EH (cell line): ENCODE data around the gene PSMB3.
"Not testable (repeated sequence)": the region's sequence is repeated elsewhere in the genome, so short reads cannot be mapped to it uniquely, and the experiment has no call there.

Experiments
- DNase-seq: peaks from one replicate; pipeline ENCODE4 v3.0.0-alpha.2; 2015; ENCODE audit warnings: low read depth

Gene PSMB3

DNA sequence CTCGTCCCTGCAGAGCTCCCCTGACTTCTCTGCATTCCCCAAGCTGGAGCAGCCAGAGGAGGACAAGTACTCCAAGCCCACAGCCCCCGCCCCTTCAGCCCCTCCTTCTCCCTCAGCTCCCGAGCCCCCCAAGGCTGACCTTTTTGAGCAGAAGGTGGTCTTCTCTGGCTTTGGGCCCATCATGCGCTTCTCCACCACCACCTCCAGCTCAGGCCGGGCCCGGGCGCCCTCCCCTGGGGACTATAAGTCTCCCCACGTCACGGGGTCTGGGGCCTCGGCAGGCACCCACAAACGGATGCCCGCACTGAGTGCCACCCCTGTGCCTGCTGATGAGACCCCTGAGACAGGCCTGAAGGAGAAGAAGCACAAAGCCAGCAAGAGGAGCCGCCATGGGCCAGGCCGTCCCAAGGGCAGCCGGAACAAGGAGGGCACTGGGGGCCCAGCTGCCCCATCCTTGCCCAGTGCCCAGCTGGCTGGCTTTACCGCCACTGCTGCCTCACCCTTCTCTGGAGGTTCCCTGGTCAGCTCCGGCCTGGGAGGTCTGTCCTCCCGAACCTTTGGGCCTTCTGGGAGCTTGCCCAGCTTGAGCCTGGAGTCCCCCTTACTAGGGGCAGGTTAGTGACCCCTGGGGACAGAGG is 36.1 kb upstream of the PSMB3 start:
- DNase-seq, result no peak

DNA sequence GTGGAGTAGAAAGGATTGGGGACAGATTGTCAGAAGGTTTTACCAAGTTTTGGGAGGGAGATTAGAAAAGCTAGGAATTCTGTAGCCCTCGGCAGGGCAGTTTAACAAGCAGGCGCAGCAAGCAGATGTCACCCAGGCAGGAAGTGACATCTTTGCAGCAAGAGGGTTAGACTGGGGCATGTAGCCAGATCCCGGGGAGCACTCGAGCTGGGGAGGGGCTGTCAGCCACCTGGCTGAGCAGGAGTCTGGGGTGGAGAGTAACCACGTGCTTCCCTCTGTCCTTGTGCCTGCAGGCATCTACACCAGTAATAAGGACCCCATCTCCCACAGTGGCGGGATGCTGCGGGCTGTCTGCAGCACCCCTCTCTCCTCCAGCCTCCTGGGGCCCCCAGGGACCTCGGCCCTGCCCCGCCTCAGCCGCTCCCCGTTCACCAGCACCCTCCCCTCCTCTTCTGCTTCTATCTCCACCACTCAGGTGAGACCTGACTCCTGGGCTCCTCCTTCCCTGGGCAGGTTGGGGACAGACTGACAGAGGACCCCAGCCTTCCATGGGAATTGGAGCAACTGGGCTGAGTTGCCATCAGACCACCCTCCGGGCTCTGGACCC is 35.3 kb upstream of the PSMB3 start:
- DNase-seq, result no peak

DNA sequence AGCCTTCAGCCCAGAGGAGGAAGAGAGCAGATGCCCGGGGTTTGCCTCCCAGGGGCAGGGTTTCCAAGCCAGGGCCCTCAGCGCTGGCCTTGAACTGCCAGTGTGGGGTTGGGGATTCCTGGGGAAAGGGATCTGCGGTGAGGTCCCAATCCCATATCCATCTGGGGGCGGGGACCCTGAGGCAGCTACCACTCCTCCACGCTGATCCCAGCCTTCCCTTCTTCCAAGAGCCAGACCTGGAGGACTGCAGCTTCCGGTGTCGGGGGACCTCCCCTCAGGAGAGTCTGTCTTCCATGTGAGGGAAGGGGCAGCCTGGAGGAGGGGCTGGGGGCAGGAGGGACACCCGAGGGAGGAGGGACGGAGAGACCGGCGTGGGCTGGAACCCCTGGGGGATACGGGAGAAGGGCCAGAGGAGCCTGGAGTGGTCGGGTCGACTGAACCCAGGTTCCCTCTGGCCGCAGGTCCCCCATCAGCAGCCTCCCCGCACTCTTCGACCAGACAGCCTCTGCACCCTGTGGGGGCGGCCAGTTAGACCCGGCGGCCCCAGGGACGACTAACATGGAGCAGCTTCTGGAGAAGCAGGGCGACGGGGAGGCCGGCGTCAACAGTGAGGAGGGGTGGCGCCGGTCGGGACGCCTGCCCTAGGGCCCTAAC is 33.1 kb upstream of the PSMB3 start:
- DNase-seq, result no peak

DNA sequence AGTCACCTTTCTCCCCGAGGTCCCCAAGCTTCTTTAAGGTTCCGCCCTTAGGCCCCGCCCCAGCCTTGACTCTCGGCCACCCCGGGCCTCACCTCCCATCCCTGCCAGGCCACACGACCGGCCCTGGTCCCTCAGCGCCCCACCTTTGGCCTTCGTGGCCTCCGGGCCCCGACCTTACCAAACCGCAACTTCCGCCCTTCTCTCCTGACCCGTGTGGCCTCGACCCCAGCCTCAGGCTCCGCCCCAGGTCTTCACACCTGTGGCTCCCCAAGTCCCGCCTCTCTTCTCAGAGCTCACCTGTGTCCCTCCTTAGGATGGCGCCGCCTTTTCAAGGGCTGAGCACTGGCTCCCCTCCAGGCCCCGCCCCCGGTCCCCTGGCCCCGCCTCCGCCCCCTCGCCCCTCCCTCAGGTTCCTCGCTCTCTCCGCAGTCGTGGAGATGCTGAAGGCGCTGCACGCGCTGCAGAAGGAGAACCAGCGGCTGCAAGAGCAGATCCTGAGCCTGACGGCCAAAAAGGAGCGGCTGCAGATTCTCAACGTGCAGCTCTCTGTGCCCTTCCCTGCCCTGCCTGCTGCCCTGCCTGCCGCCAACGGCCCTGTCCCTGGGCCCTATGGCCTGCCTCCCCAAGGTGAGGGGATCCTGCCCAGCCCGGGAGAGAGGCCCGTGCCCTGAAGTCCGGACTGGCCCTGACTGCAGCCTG is 32.4 kb upstream of the PSMB3 start:
- no peak for DNase-seq

DNA sequence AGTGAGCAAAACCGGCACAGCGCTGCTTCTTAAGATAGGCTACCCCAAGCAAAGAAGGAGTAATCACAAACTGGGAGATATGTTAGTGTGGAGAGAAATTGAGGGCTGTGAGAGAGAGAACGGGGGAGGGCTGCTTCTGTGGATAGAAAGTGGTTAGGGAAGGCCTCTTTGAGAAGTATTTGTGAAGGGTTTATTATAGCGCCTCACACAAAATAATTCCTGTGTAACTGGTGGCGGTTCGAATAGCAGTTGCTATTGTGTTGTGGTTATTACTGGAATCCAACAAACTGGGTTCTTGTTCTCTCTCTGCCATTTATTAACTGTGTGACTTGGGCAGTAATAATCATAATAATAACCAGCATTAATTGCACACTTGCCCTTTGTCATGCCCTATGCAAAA is 31.6 kb upstream of the PSMB3 start:
- no peak for DNase-seq

DNA sequence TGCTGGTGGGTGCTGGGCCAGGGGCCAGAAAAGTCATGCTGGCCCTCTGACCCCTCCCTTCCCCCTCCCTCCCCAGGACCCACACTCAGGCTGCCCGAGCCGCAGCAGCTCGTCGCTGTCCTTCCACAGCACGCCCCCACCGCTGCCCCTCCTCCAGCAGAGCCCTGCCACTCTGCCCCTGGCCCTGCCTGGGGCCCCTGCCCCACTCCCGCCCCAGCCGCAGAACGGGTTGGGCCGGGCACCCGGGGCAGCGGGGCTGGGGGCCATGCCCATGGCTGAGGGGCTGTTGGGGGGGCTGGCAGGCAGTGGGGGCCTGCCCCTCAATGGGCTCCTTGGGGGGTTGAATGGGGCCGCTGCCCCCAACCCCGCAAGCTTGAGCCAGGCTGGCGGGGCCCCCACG is 30.7 kb upstream of the PSMB3 start:
- no peak for DNase-seq

DNA sequence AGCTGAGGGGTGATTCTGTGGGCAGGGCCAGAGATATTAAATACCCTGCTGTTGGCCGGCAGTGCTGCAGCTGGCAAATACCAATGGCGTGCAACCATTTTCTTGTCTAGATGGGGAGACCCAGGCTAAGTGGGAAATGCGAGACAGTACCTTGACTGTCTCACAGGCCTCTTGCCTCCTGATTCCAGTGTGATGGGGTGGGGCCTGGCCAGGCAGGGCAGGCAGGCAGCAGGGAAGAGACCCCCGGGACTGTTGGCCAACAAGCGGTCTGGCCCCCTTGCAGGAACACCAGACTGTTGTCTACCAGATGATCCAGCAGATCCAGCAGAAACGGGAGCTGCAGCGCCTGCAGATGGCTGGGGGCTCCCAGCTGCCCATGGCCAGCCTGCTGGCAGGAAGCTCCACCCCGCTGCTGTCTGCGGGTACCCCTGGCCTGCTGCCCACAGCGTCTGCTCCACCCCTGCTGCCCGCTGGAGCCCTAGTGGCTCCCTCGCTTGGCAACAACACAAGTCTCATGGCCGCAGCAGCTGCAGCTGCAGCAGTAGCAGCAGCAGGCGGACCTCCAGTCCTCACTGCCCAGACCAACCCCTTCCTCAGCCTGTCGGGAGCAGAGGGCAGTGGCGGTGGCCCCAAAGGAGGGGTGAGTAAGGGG is 28.1 kb upstream of the PSMB3 start:
- DNase-seq, result no peak

DNA sequence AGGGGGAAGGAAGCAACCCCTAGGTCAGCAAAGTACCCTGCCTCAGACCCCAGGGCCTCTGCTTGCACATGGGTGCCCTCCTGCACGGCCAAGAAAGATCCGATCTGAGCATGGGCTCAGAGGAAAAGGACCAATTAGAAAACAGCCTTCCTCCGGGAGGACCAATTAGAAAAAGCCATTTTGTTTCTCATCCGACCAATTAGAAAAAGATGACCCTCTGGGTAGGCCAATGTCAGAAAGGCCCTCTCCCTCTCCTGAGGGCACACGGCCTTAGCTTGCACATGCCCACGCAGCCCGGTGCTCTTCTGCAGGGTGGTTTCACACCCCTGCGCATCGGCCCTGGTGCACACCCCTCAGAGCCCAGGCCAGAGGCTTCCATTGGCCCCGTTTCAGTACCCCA is 27.5 kb upstream of the PSMB3 start:
- DNase-seq, result no peak

DNA sequence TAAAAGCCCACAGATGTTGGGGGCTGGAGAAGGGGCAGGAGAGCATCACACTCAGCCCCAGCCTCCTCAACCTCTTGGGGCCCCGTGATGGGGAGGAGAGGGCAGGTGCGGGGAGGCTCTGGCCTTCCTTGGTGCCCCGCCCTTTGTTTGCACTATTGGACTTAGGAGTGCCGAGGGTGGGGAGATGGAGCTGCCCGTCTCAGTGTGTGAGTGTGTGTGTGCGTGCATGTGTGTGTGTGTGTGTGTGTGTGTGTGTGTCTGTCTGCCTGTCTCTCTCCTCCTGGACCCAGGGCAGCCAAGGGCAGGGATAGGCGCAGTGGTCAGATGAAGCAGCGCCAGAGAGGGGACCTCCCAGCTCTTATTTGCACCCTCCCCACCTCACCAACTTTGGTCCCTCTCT is 26.4 kb upstream of the PSMB3 start:
- DNase-seq, result not testable (repeated sequence)

DNA sequence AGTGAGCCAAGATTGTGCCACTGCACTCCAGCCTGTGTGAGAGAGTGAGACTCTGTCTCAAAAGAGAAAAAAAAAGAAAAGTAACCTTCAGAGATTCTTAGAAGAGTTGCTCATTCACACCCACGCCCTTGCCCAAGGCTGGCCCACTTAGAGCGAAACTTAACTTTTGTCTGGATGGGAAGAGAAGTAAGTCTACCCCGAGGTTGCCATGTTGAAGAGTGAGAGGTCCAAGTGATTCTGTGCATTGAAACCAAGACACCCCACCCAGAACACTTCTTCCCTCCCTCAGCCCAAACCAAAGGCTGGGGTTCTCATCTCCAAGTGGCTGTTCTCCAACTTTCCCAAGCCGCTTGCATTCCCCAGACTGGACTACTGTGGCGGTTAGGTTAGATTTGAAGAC is 24.8 kb upstream of the PSMB3 start:
- no peak for DNase-seq

DNA sequence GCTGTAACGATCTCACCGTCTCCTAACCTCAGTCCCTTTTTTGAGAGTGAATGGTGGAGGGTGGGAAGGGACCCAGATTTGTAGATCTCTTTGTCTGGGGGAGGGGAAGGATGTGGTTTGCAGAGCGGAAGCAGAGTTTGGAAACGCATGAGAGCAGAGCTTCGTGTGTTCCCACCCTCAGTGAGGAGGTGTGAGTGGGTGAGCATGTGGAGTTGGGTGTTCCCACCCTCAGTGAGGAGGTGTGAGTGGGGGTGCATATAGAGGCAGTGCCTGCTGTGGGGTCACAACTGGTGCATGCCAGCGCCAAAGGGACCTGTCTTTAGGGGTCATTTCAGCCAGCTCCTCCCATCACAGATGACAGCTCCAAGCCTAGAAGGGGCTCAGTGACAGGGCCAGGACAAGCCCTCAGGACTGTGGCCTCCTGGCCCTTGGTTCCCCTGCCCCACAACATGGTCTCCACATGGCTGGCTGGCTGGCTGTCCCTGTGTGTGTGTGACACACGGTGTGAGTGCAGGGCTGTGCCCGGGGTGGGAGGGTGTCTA is 24.2 kb upstream of the PSMB3 start:
- no peak for DNase-seq

DNA sequence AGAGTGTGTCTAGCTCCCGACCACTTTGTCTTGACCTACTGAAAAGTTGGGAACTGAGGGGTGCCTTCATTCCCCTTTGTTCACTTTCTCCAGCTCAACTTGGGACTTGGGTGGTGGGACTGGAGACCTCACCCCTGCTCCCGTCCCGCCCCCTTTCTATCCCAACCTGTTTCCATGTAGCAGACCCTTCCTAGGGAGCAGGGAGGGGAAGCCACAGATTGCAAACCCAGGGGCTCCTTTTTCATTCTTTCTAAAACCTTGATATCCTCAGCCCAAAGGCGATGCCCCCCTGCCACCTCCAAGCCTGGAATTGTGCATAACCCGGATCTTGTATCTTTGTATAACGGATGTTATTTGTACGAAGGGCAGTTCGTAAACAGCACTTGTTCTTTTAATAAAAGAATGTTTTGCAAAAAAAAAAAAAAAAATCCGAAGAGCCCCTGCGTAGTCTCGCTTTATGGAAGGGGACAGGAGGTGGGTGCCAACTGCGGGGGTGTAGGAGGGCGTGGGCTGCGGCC is 23.1 kb upstream of the PSMB3 start:
- no peak for DNase-seq

DNA sequence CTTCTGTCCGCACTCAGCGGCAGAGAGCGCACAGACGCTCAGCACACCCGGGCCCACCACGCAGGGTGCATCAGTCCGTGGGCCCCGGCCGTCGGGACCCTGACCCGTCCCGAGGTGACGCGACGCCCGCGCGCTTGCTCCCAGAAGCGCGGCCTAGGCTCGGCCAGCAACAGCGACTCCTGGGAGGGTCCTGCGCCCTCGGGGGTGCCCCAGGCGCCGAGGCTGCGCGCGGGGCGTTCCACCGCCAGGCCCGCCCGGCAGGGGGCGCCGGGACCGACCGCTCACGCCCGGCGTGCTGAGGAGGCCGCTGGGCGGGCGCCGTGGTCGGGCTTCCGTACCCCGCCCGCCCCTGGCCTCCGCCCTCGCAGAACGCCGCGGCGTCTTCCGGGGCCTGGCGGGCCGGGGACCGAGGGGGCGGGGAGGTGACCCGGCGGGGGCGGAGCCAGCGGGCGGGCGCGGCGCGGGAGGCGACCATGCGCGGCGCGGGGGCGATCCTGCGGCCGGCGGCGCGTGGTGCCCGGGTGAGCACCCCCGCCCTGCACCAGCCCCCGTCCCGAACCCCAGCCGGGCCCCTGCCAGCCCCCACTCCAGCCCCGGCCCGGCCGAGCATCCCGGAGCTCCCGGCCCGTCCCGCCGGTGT is 22.5 kb upstream of the PSMB3 start, which contains the start of gene CISD3:
CISD3 (plus strand) TSS at position 456 of the 640 bp plus-strand sequence; CDS start at position 474, 18 bp downstream.
- DNase-seq, result peak; percentile 89

DNA sequence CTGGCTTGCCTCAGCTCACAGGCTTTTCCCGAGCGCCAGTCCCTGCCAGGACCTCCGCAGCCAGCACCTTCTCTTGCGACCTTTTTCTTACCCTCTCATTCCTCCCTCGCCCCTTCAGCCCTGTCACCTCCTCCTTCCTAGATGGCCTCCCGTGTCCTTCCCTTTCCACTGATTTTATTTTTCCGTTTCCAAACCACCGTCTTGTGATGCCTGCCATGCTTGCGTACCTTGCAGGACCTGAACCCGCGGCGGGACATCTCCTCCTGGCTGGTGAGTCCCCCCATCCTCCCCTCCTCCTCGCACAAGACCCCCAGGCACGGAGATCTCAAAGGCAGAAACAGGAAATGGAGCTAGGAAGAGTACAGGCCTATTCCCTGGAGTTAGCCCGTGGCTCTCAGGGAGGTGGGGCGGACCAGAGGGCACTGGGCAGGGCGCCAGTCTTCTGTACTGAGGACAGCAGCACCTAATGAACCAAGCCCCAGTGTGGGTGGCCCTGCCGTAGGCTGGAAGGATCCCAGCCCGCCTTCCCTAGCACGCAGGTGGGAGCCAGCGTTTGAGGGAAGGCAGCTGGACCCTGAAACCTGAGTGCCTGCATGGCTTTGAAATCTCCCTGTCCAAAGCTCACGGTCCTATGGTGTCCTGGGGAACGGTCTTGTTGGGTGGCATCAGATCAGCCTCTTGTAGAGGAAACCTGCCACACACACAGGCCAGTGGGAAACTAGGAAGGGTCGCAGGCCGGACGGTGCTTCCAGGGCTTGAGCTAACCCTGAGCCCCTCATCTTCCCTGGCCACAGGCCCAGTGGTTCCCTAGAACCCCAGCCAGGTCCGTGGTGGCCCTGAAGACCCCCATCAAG is 21.8 kb upstream of the PSMB3 start:
- DNase-seq, result peak; percentile 78

DNA sequence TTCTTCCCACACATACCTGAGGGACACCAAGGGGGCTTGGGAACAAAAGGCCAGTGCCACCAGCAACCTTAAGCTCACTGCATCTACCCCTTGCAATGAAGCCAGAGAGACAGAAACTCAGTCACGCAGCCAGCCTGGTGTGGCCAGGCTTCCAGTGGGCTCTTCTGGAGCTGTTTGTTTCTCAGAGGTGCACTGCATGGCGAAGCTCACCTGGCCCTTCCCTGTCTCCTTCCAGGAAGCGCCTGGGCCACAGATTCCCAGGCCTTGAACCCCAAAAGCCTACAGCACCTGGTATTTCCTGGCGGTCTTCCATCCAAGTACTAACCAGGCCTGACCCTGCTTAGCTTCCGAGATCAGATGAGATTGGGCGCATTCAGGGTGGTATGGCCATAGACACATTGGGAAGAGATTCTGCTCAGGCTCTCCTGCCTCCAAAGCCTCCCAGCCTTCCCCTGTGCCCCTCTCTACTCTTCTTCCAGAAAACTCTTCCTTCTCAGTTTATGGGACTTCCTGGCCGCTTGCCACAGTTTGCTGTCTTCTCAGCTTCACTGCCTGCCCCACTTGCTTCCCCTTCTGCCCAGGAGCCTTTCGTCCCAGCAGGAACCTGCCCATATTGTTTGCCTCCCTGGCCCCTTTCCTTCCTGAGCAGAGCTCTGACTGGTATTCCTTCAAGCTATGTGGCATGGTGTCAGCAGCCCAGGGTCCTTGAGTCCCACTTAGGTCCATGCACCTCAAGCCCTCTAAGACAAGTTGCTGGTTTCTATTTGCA is 20.8 kb upstream of the PSMB3 start:
- DNase-seq, result peak; percentile 29

DNA sequence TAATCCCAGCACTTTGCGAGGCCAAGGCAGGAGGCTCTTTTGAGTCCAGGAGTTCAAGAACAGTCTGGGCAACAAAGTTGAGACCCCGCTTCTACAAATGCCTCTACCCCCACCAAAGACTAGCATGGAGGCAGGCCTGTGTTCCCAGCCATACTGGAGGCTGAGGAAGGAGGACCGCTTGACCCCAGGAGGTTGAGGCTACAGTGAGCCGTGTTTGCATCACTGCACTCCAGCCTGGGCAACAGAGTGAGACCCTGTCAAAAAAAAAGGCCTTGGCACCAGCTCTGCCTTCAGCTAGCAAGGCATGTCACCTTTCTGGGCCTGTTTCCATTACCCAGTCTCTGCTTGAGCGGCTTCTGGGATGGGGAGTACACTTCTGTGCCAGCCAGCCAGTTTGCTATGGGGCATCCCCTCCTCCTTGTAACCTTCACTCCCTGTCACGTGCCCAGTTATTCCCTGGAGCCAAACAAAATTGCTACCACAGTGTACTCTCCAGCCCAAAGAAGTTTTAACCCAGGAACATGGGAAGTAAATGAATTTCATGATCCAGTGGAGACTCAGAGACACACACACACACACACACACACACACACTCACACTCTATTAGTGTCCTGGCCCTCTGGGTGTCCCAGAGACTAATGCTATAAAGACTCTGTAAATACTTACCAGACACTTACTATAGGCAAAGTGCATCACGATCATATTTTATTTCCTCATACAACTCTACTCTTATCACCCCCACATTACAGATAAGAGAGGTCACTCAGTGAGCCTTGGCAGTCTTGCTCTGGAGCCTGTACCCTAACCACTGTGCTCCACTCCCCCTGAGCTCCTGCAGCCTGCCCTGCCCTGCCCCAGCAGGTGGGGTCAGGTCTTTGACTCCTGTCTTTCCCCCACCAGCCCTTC is 19.9 kb upstream of the PSMB3 start:
- no peak for DNase-seq

DNA sequence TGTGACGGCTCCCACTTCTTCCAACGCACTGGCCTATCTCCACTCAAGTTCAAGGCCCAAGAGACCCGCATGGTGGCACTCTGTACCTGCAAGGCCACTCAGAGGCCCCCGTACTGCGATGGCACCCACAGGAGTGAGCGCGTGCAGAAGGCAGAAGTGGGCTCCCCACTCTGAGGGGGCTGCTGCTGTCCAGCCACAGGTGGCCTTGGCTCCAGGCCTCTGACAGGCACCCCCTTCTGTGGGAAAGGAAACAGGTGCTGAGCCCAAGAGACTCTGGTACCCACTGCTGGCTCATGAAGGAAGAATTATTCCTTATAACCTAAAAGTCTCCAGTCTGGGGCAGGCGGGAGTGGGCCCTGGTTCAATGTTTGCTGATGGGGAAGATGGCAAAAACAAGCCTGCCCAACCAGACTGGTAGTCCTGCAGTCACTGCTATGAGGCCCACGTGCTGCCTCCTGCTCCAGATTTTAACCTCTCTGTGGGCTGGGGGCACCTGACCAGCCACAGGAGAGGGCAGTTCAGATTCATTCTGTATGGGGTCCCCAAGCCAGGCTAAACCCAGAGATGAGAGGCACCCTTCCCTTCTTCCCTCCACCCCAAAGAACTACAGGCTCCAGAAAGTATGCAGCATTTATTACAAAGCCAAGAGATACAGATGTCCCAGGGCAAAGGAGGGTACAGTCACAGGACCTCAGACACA is 19.1 kb upstream of the PSMB3 start:
- DNase-seq, result no peak
